Large intestine (tissue), 3 donors: ENCODE measurements around the gene CARM1. TPM values are rescaled to one million over a fixed set of nuclear protein-coding genes. Genes with fewer than 3 reads are reported as not detected.
A peak's percentile ranks its signal among the peaks of the same experiment; 100 is the strongest.
"Not testable (repeated sequence)": the region's sequence is repeated elsewhere in the genome, so short reads cannot be mapped to it uniquely, and the experiment has no call there.

Source experiments
- DNase-seq, 2 donors: peaks; one replicate each; pipeline versions ENCODE4 v3.0.0 to v3.0.0-alpha.2; 2013
- H3K27ac ChIP-seq: one replicate; pipeline ENCODE4 v1.5.1; 2013; ENCODE audit warnings: low read length
- H3K27me3 ChIP-seq: 2 replicates; pipeline ENCODE4 v1.6.1; 2013; ENCODE audit warnings: low read length; ENCODE audit not compliant: control insufficient read depth, insufficient read depth
- H3K36me3 ChIP-seq: 2 replicates; pipeline ENCODE4 v1.6.1; 2013; ENCODE audit warnings: low read length; ENCODE audit not compliant: control insufficient read depth, insufficient read depth
- H3K4me1 ChIP-seq: one replicate; pipeline ENCODE4 v1.6.1; 2013; ENCODE audit warnings: low read length; ENCODE audit not compliant: control insufficient read depth, insufficient read depth
- H3K4me3 ChIP-seq: one replicate; pipeline ENCODE4 v1.5.1; 2013; ENCODE audit warnings: low read length
- H3K9me3 ChIP-seq: one replicate; pipeline ENCODE4 v1.6.1; 2013; ENCODE audit warnings: mild to moderate bottlenecking, low read depth, low read length, moderate library complexity; ENCODE audit not compliant: control insufficient read depth
- WGBS: methylation state at CpG from one replicate; pipeline ENCODE4 v1.1.5; 2013; ENCODE audit warnings: low lambda C conversion rate; ENCODE audit not compliant: insufficient coverage; 5-methylcytosine and 5-hydroxymethylcytosine counted together
- polyA plus RNA-seq: library from polyadenylated mRNA; unstranded; fragments of 120-200 nt; gene quantifications from one replicate; pipeline ENCODE4 v1.2.1, GENCODE V29; 2013

CARM1 gene
- polyA plus RNA-seq, 1 donor: 44.6 TPM

- Histone ChIP-seq H3K4me3 (peak within 1 kb of the TSS; percentile 86), H3K4me1 (peaks cover 22% of the 10 kb centered on the region), H3K27ac (peak within 1 kb of the TSS; percentile 62), H3K27me3 (no peaks in the 10 kb centered on the region), H3K9me3 (no peaks in the 10 kb centered on the region), H3K36me3 (peaks cover 26% of the 10 kb centered on the region)
- DNase-seq: peak; percentile 98 to 99
- WGBS: no CpG with 5 or more reads among the region's 96 CpGs
Measured at GRCh38 chr19:10928563-10929401, 57.4 kb downstream of the CARM1 start, which contains the start of the genes TIMM29 and YIPF2. Gene TIMM29, plus strand, starts transcription at chr19:10928811. Its CDS starts 12 bp downstream, at chr19:10928823. Gene YIPF2, minus strand, starts transcription at chr19:10928639. Its CDS starts 229 bp downstream, at chr19:10928410.

GRCh38 chr19:10929402-10929794 lies 58.0 kb downstream of the CARM1 start:
- Histone ChIP-seq H3K4me1 (peaks cover 22% of the 10 kb centered on the region), H3K4me3 (peak overlapping the region; percentile 86), H3K9me3 (no peaks in the 10 kb centered on the region), H3K27ac (peak overlapping the region; percentile 62), H3K27me3 (no peaks in the 10 kb centered on the region), H3K36me3 (peaks cover 20% of the 10 kb centered on the region)
- peak in 1 of 2 donors; percentile 24 for DNase-seq
- WGBS: no CpG with 5 or more reads among the region's 27 CpGs

- Histone ChIP-seq H3K27ac (no peak overlapping the region), H3K27me3 (no peaks in the 10 kb centered on the region), H3K9me3 (no peaks in the 10 kb centered on the region), H3K36me3 (peaks cover 3% of the 10 kb centered on the region), H3K4me3 (no peak overlapping the region), H3K4me1 (peaks cover 12% of the 10 kb centered on the region)
- DNase-seq: no peak
- WGBS: no CpG with 5 or more reads among the region's 9 CpGs
Measured at GRCh38 chr19:10935371-10936059, 64.2 kb downstream of the CARM1 start.

GRCh38 chr19:10936661-10937084 lies 65.3 kb downstream of the CARM1 start:
- H3K9me3 ChIP-seq: no peaks in the 10 kb centered on the region
- peak; percentile 65 to 74 for DNase-seq
- peaks cover 3% of the 10 kb centered on the region for H3K36me3 ChIP-seq
- no peak overlapping the region for H3K27ac ChIP-seq
- no peaks in the 10 kb centered on the region for H3K27me3 ChIP-seq
- 0% methylated on average over 2 of the region's 11 CpGs for WGBS
- H3K4me3 ChIP-seq: no peak overlapping the region
- H3K4me1 ChIP-seq: peaks cover 8% of the 10 kb centered on the region

- not testable (repeated sequence) for H3K27me3 ChIP-seq, DNase-seq, H3K9me3 ChIP-seq, H3K36me3 ChIP-seq, H3K4me3 ChIP-seq, H3K27ac ChIP-seq
- WGBS: no CpG with 5 or more reads among the region's 14 CpGs
- peaks cover 11% of the 10 kb centered on the region for H3K4me1 ChIP-seq
Measured at GRCh38 chr19:10941649-10942048, 70.3 kb downstream of the CARM1 start.

GRCh38 chr19:10943412-10943811 lies 72.1 kb downstream of the CARM1 start:
- not testable (repeated sequence) for DNase-seq, H3K36me3 ChIP-seq, H3K27ac ChIP-seq, H3K9me3 ChIP-seq, H3K27me3 ChIP-seq, H3K4me3 ChIP-seq
- peaks cover 11% of the 10 kb centered on the region for H3K4me1 ChIP-seq
- WGBS: 100% methylated on average over 1 of the region's 4 CpGs

- Histone ChIP-seq H3K36me3 (no peaks in the 10 kb centered on the region), H3K27me3 (no peaks in the 10 kb centered on the region), H3K4me1 (peaks cover 4% of the 10 kb centered on the region), H3K9me3 (no peaks in the 10 kb centered on the region), H3K27ac (no peak overlapping the region), H3K4me3 (no peak overlapping the region)
- WGBS: 83% methylated on average over 1 of the region's 4 CpGs
- no peak for DNase-seq
Measured at GRCh38 chr19:10945264-10945663, 73.9 kb downstream of the CARM1 start.

- Histone ChIP-seq H3K36me3 (no peaks in the 10 kb centered on the region), H3K4me3 (no peak overlapping the region), H3K27me3 (no peaks in the 10 kb centered on the region), H3K9me3 (no peaks in the 10 kb centered on the region), H3K27ac (no peak overlapping the region), H3K4me1 (no peaks in the 10 kb centered on the region)
- no peak for DNase-seq
- WGBS: no CpG with 5 or more reads among the region's 6 CpGs
Measured at GRCh38 chr19:10946958-10947657, 75.8 kb downstream of the CARM1 start.

- H3K27ac ChIP-seq: no peak overlapping the region
- H3K4me1 ChIP-seq: no peaks in the 10 kb centered on the region
- no peak overlapping the region for H3K4me3 ChIP-seq
- no peaks in the 10 kb centered on the region for H3K9me3 ChIP-seq
- no CpG with 5 or more reads among the region's 6 CpGs for WGBS
- no peaks in the 10 kb centered on the region for H3K36me3 ChIP-seq
- no peaks in the 10 kb centered on the region for H3K27me3 ChIP-seq
- DNase-seq: peak in 1 of 2 donors; percentile 61
Measured at GRCh38 chr19:10952809-10953208, 81.5 kb downstream of the CARM1 start.

GRCh38 chr19:10959277-10959968 lies 88.1 kb downstream of the CARM1 start:
- not testable (repeated sequence) for H3K4me3 ChIP-seq, H3K36me3 ChIP-seq, H3K4me1 ChIP-seq, H3K27me3 ChIP-seq, H3K9me3 ChIP-seq, DNase-seq, H3K27ac ChIP-seq
- WGBS: 100% methylated on average over 5 of the region's 19 CpGs
